Liver (tissue), 9 donors: Measurements from ENCODE around the gene CDCA4. TPM values are rescaled to one million over a fixed set of nuclear protein-coding genes. Genes with fewer than 3 reads are reported as not detected.

Experiments
- DNase-seq: peaks from one replicate; pipeline ENCODE4 v3.0.0-alpha.2; 2017; ENCODE audit warnings: low spot score
- H3K27ac ChIP-seq, 2 donors: one replicate each; pipeline ENCODE4 v1.7.0; 2013; ENCODE audit warnings: inconsistent platforms in 2 of 2, low read length in 2 of 2, control low read depth in 1 of 2, low read depth in 1 of 2, mild to moderate bottlenecking in 1 of 2
- H3K27me3 ChIP-seq, 4 donors: one replicate each; pipeline versions ENCODE4 v1.6.1 to v1.7.0; 2013; ENCODE audit warnings: low read length in 3 of 4, inconsistent platforms in 1 of 4, mild to moderate bottlenecking in 1 of 4, moderate library complexity in 1 of 4; ENCODE audit not compliant: control insufficient read depth in 4 of 4, insufficient read depth in 4 of 4
- H3K36me3 ChIP-seq, 4 donors: one replicate each; pipeline versions ENCODE4 v1.6.1 to v1.7.0; 2013; ENCODE audit warnings: low read length in 3 of 4, mild to moderate bottlenecking in 3 of 4, low read depth in 1 of 4, moderate library complexity in 1 of 4; ENCODE audit not compliant: control insufficient read depth in 4 of 4, insufficient read depth in 3 of 4
- H3K4me1 ChIP-seq, 4 donors: one replicate each; pipeline versions ENCODE4 v1.6.1 to v1.7.0; 2013; ENCODE audit warnings: low read length in 3 of 4, mild to moderate bottlenecking in 3 of 4, moderate library complexity in 1 of 4; ENCODE audit not compliant: control insufficient read depth in 4 of 4, insufficient read depth in 4 of 4
- H3K4me3 ChIP-seq, 3 donors: one replicate each; pipeline versions ENCODE4 v1.6.1 to v1.7.0; 2013; ENCODE audit warnings: low read length in 3 of 3, control low read depth in 1 of 3, low read depth in 1 of 3, mild to moderate bottlenecking in 1 of 3
- H3K9ac ChIP-seq, 2 donors: one replicate each; pipeline ENCODE4 v1.7.0; 2013; ENCODE audit warnings: low read length in 2 of 2, mild to moderate bottlenecking in 2 of 2, moderate library complexity in 2 of 2, control low read depth in 1 of 2, low read depth in 1 of 2
- H3K9me3 ChIP-seq, 4 donors: one replicate each; pipeline versions ENCODE4 v1.6.1 to v1.7.0; 2013; ENCODE audit warnings: low read length in 3 of 4; ENCODE audit not compliant: control insufficient read depth in 4 of 4
- EGR1 ChIP-seq, 2 donors: IDR thresholded peaks; 2 replicates each; pipeline ENCODE4 v1.6.1; 2016 to 2018; ENCODE audit warnings: antibody characterized with exemption in 2 of 2, low read depth in 2 of 2
- FOXA1 ChIP-seq: IDR thresholded peaks from 2 replicates; pipeline ENCODE4 v1.6.1; 2016; ENCODE audit warnings: antibody characterized with exemption
- FOXA2 ChIP-seq: IDR thresholded peaks from 2 replicates; pipeline ENCODE4 v1.6.1; 2016; ENCODE audit warnings: antibody characterized with exemption
- GABPA ChIP-seq, 2 donors: IDR thresholded peaks in 1 of 2; conservative IDR thresholded peaks in 1 of 2; 2 replicates each; pipeline ENCODE4 v1.6.1; 2016; ENCODE audit warnings: antibody characterized with exemption in 2 of 2, mild to moderate bottlenecking in 1 of 2, moderate library complexity in 1 of 2
- HNF4A ChIP-seq, 2 donors: conservative IDR thresholded peaks; 2 replicates each; pipeline ENCODE4 v1.6.1; 2016; ENCODE audit warnings: antibody characterized with exemption in 2 of 2, mild to moderate bottlenecking in 2 of 2
- RAD21 ChIP-seq, 2 donors: IDR thresholded peaks; 2 replicates each; pipeline ENCODE4 v1.6.1; 2016; ENCODE audit warnings: antibody characterized with exemption in 2 of 2, mild to moderate bottlenecking in 2 of 2
- RXRA ChIP-seq, 2 donors: IDR thresholded peaks; 2 replicates each; pipeline ENCODE4 v1.6.1; 2017 to 2018; ENCODE audit warnings: antibody characterized with exemption in 2 of 2, mild to moderate bottlenecking in 1 of 2
- TAF1 ChIP-seq: conservative IDR thresholded peaks from 2 replicates; pipeline ENCODE4 v1.6.1; 2016; ENCODE audit warnings: antibody characterized with exemption, mild to moderate bottlenecking
- YY1 ChIP-seq: IDR thresholded peaks from 2 replicates; pipeline ENCODE4 v1.6.1; 2016; ENCODE audit warnings: antibody characterized with exemption, mild to moderate bottlenecking
- WGBS: extraction: QIAGEN DNeasy Blood & Tissue Kit; methylation state at CpG from one replicate; pipeline ENCODE4 v1.1.7; 2013; 5-methylcytosine and 5-hydroxymethylcytosine counted together
- polyA plus RNA-seq, 2 donors: library from polyadenylated mRNA; stranded (reverse) in 1 of 2; unstranded in 1 of 2; fragments of 200-250 nt in 1 of 2; fragments of >200 nt in 1 of 2; fragmentation: Nextera tagmentation in 1 of 2; extraction: Ambion mirVana in 1 of 2; gene quantifications; one replicate each; pipeline versions ENCODE4 v1.2.1 to v1.2.3, GENCODE V29; 2013 to 2015
- total RNA-seq, 2 donors: library from RNA; depleted of rRNA; stranded (reverse); fragments of >200 nt; gene quantifications; one replicate each; pipeline ENCODE4 v1.2.3, GENCODE V29; 2014
- TF ChIP-seq, protein P1 (sequence below): IDR thresholded peaks from 2 replicates; pipeline ENCODE4 v1.6.1; 2016; ENCODE audit warnings: antibody characterized with exemption
- TF ChIP-seq, protein P2 (sequence below): IDR thresholded peaks from 2 replicates; pipeline ENCODE4 v1.6.1; 2016; ENCODE audit warnings: antibody characterized with exemption, mild to moderate bottlenecking
- TF ChIP-seq, protein P3 (sequence below): fragments of 150-350 bp; IDR thresholded peaks from 2 replicates; pipeline ENCODE4 v1.5.1; 2017; ENCODE audit warnings: improper control_type of control experiment, low read depth, low read length; ENCODE audit not compliant: missing input control
- donor health status: healthy.
- donor health status: healthy.
- donor health status: healthy.
- donor health status: healthy.
- donor health status: healthy.

Gene CDCA4
- total and polyA plus RNA-seq, 4 donors: 1.2 to 34.5 (median 2.7) TPM

DNA sequence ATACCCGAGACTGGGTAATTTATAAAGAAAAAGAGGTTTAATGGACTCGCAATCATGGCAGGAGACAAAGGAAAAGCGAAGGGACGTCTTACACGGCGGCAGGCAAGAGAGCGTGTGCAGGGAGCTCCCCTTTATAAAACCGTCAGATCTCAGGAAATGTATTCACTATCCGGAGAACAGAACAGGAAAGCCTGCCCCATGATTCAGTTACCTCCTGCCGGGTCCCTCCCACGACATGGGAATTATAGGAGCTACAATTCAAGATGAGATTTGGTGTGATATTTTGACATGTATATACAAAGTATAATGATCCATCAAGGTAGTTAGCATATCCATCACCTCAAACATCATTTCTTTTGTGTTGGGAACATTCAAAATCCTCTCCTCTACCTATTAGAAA is 2.3 kb upstream of the CDCA4 start:
- H3K9ac ChIP-seq: no peak overlapping the region
- H3K36me3 ChIP-seq: no peaks in the 10 kb centered on the region
- no peak overlapping the region for H3K27ac ChIP-seq
- WGBS: 85% methylated on average over 11 of the region's 11 CpGs
- TF ChIP-seq TAF1 (no peak), FOXA2 (no peak), RAD21 (IDR thresholded peaks at IDR 0.05) (no peak), RXRA (IDR thresholded peaks at IDR 0.05) (no peak), EGR1 (IDR thresholded peaks at IDR 0.05; ENCODE audit: low read depth in 2 of 2) (no peak)
- TF ChIP-seq, protein P1, sequence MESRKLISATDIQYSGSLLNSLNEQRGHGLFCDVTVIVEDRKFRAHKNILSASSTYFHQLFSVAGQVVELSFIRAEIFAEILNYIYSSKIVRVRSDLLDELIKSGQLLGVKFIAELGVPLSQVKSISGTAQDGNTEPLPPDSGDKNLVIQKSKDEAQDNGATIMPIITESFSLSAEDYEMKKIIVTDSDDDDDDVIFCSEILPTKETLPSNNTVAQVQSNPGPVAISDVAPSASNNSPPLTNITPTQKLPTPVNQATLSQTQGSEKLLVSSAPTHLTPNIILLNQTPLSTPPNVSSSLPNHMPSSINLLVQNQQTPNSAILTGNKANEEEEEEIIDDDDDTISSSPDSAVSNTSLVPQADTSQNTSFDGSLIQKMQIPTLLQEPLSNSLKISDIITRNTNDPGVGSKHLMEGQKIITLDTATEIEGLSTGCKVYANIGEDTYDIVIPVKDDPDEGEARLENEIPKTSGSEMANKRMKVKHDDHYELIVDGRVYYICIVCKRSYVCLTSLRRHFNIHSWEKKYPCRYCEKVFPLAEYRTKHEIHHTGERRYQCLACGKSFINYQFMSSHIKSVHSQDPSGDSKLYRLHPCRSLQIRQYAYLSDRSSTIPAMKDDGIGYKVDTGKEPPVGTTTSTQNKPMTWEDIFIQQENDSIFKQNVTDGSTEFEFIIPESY: no peak
- no peak for DNase-seq
- H3K4me3 ChIP-seq: no peak overlapping the region
- no peaks in the 10 kb centered on the region for H3K27me3 ChIP-seq
- H3K4me1 ChIP-seq: peaks cover 7 to 19% (median 14%) of the 10 kb centered on the region in 4 donors
- H3K9me3 ChIP-seq: no peaks in the 10 kb centered on the region

DNA sequence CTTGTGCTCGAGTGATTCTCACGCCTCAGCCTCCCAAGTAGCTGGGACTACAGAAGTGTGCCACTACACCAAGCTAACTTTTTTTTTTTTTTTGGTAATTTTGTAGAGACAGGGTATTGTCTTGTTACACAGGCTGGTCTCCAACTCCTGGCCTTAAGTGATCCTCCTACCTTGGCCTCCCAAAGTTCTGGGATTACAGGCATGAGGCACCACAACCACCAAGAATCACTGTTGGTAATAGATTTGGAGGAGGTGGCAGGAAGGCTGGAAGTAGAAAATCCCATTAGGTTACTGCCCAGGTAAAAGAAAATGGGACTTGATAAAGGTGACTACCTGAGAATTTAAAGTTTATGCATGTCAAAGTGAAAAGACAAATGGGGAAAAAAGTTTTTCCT is 1.4 kb upstream of the CDCA4 start:
- Histone ChIP-seq H3K4me3 (peak overlapping the region in 1 of 3 donors; percentile 74), H3K36me3 (no peaks in the 10 kb centered on the region), H3K27me3 (no peaks in the 10 kb centered on the region), H3K4me1 (peaks cover 7 to 19% (median 14%) of the 10 kb centered on the region in 4 donors), H3K9ac (peak overlapping the region; percentile 14 to 83), H3K27ac (no peak overlapping the region), H3K9me3 (no peaks in the 10 kb centered on the region)
- 84% methylated on average over 2 of the region's 2 CpGs for WGBS
- no peak for DNase-seq
- no peak for TF ChIP-seq FOXA1
- no peak for TF ChIP-seq TAF1
- TF ChIP-seq HNF4A (conservative IDR thresholded peaks at IDR 0.05): no peak
- TF ChIP-seq, protein P2, sequence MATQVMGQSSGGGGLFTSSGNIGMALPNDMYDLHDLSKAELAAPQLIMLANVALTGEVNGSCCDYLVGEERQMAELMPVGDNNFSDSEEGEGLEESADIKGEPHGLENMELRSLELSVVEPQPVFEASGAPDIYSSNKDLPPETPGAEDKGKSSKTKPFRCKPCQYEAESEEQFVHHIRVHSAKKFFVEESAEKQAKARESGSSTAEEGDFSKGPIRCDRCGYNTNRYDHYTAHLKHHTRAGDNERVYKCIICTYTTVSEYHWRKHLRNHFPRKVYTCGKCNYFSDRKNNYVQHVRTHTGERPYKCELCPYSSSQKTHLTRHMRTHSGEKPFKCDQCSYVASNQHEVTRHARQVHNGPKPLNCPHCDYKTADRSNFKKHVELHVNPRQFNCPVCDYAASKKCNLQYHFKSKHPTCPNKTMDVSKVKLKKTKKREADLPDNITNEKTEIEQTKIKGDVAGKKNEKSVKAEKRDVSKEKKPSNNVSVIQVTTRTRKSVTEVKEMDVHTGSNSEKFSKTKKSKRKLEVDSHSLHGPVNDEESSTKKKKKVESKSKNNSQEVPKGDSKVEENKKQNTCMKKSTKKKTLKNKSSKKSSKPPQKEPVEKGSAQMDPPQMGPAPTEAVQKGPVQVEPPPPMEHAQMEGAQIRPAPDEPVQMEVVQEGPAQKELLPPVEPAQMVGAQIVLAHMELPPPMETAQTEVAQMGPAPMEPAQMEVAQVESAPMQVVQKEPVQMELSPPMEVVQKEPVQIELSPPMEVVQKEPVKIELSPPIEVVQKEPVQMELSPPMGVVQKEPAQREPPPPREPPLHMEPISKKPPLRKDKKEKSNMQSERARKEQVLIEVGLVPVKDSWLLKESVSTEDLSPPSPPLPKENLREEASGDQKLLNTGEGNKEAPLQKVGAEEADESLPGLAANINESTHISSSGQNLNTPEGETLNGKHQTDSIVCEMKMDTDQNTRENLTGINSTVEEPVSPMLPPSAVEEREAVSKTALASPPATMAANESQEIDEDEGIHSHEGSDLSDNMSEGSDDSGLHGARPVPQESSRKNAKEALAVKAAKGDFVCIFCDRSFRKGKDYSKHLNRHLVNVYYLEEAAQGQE: no peak

GRCh38 chr14:105021656-105022275 is 883 bp upstream of the CDCA4 start:
- peak overlapping the region; percentile 69 for H3K27ac ChIP-seq
- H3K9me3 ChIP-seq: no peaks in the 10 kb centered on the region
- H3K4me1 ChIP-seq: peaks cover 7 to 19% (median 14%) of the 10 kb centered on the region in 4 donors
- WGBS: 12% methylated on average over 20 of the region's 20 CpGs
- no peaks in the 10 kb centered on the region for H3K27me3 ChIP-seq
- peak overlapping the region; percentile 74 to 91 (median 86) for H3K4me3 ChIP-seq
- no peaks in the 10 kb centered on the region for H3K36me3 ChIP-seq
- DNase-seq: peak; percentile 51
- H3K9ac ChIP-seq: peak overlapping the region; percentile 83 to 87
- TF ChIP-seq RXRA (IDR thresholded peaks at IDR 0.05): peak in 1 of 2 donors; percentile 29
- TF ChIP-seq, protein P1: no peak
- no peak for TF ChIP-seq YY1
- TF ChIP-seq, protein P3, sequence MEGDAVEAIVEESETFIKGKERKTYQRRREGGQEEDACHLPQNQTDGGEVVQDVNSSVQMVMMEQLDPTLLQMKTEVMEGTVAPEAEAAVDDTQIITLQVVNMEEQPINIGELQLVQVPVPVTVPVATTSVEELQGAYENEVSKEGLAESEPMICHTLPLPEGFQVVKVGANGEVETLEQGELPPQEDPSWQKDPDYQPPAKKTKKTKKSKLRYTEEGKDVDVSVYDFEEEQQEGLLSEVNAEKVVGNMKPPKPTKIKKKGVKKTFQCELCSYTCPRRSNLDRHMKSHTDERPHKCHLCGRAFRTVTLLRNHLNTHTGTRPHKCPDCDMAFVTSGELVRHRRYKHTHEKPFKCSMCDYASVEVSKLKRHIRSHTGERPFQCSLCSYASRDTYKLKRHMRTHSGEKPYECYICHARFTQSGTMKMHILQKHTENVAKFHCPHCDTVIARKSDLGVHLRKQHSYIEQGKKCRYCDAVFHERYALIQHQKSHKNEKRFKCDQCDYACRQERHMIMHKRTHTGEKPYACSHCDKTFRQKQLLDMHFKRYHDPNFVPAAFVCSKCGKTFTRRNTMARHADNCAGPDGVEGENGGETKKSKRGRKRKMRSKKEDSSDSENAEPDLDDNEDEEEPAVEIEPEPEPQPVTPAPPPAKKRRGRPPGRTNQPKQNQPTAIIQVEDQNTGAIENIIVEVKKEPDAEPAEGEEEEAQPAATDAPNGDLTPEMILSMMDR: no peak
- TF ChIP-seq HNF4A (conservative IDR thresholded peaks at IDR 0.05): peak in 1 of 2 donors; percentile 8
- no peak for TF ChIP-seq FOXA1
- TF ChIP-seq GABPA (IDR thresholded peaks at IDR 0.05 in 1 of 2, conservative IDR thresholded peaks at IDR 0.05 in 1 of 2): no peak
- no peak for TF ChIP-seq EGR1 (IDR thresholded peaks at IDR 0.05; ENCODE audit: low read depth in 2 of 2)
